Fibroblast of lung (primary cell): ENCODE data around the gene TANGO6. TPM values are rescaled to one million over a fixed set of nuclear protein-coding genes. Genes with fewer than 3 reads are reported as not detected.

Experiments used
- DNase-seq, 2 donors: peaks; one replicate each; pipeline versions ENCODE4 v3.0.0 to v3.0.0-alpha.2; 2010; ENCODE audit warnings: low read depth in 2 of 2
- H2AFZ ChIP-seq: 2 replicates; pipeline ENCODE4 v1.5.1; 2012; ENCODE audit warnings: low read length, control low read depth, inconsistent platforms
- H3K27ac ChIP-seq: 2 replicates; pipeline ENCODE4 v1.5.1; 2011; ENCODE audit warnings: low read length, control low read depth; ENCODE audit not compliant: insufficient read depth
- H3K27me3 ChIP-seq: 2 replicates; pipeline ENCODE4 v1.5.1; 2011; ENCODE audit warnings: mild to moderate bottlenecking, low read length; ENCODE audit not compliant: control insufficient read depth, insufficient read depth
- H3K36me3 ChIP-seq: 2 replicates; pipeline ENCODE4 v1.5.1; 2011; ENCODE audit warnings: low read length; ENCODE audit not compliant: control insufficient read depth, insufficient read depth
- H3K4me1 ChIP-seq: 2 replicates; pipeline ENCODE4 v1.5.1; 2011; ENCODE audit warnings: low read length; ENCODE audit not compliant: control insufficient read depth, insufficient read depth; ENCODE audit errors: extremely low read depth
- H3K4me2 ChIP-seq: 2 replicates; pipeline ENCODE4 v1.5.1; 2011; ENCODE audit warnings: low read length, control low read depth; ENCODE audit not compliant: insufficient read depth; ENCODE audit errors: extremely low read depth
- H3K4me3 ChIP-seq, 4 experiments: fragments of 200-600 bp in 1 of 4; sonication (generic) in 1 of 4; replicated peaks in 1 of 4; 2 replicates each; pipeline ENCODE4 v1.5.1; 2011 to 2016; ENCODE audit warnings: low read length in 4 of 4, low read depth in 3 of 4, mild to moderate bottlenecking in 3 of 4, control low read depth in 2 of 4, inconsistent platforms in 1 of 4, mixed read lengths in 1 of 4; ENCODE audit not compliant: insufficient read depth in 1 of 4; ENCODE audit errors: control extremely low read depth in 1 of 4
- H3K79me2 ChIP-seq: 2 replicates; pipeline ENCODE4 v1.5.1; 2012; ENCODE audit warnings: mild to moderate bottlenecking, low read length, inconsistent platforms; ENCODE audit not compliant: control insufficient read depth, insufficient read depth
- H3K9ac ChIP-seq: 2 replicates; pipeline ENCODE4 v1.5.1; 2011; ENCODE audit warnings: mild to moderate bottlenecking, low read length, control low read depth; ENCODE audit not compliant: insufficient read depth
- H3K9me3 ChIP-seq: 2 replicates; pipeline ENCODE4 v1.5.1; 2012; ENCODE audit warnings: low read depth, low read length; ENCODE audit not compliant: control insufficient read depth, insufficient read depth
- H4K20me1 ChIP-seq: 2 replicates; pipeline ENCODE4 v1.5.1; 2011; ENCODE audit warnings: low read length; ENCODE audit not compliant: control insufficient read depth, insufficient read depth; ENCODE audit errors: extremely low read depth
- CTCF ChIP-seq, 2 donors: IDR thresholded peaks in 1 of 2; conservative IDR thresholded peaks in 1 of 2; 1 replicate in 1 of 2; 2 replicates in 1 of 2; pipeline ENCODE4 v1.5.1; 2011 to 2012; ENCODE audit warnings: low read length in 2 of 2, control low read depth in 1 of 2, inconsistent platforms in 1 of 2, low read depth in 1 of 2, mild to moderate bottlenecking in 1 of 2
- EZH2 ChIP-seq: IDR thresholded peaks from 2 replicates; pipeline ENCODE4 v1.5.1; 2012; ENCODE audit warnings: low read length, control low read depth, mild to moderate bottlenecking; ENCODE audit errors: missing control alignments
- polyA plus RNA-seq, 2 donors: library from polyadenylated mRNA; depleted of rRNA in 1 of 2; stranded (reverse) in 1 of 2; unstranded in 1 of 2; fragments of >200 nt; gene quantifications; 2 replicates each; pipeline ENCODE4 v1.2.1, GENCODE V29; 2011 to 2012; ENCODE audit warnings: missing spikeins in 1 of 2
- total RNA-seq: library from RNA; depleted of rRNA; stranded (reverse); fragments of >200 nt; gene quantifications from 2 replicates; pipeline ENCODE4 v1.2.1, GENCODE V29; 2014

Gene TANGO6
- total and polyA plus RNA-seq, 2 donors (not counting 1 experiment from before 2014, with no cell fraction given): 6.5 to 29.9 TPM

DNA sequence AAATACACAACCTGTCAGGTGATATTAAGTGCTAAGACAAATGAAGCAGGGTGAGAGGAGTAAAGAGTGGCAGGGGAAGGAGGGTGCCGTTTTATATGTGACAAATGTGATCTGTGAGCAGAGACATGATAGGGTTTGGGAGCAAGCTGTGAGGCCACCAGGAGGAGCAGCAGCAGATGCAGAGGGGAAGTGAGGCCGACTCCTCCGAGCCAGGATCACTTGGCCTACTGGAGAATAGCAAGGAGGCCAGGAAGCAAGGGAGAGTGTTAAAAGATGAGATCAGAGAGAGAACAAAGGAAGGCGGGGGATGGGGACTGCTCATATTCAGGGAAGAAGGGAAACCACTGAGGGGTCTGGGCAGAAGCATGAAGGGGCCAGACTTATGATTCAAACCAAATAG is 129.4 kb downstream of the TANGO6 start:
- Histone ChIP-seq H3K4me2 (no peak overlapping the region), H2AFZ (no peak overlapping the region)
- TF ChIP-seq EZH2 (no peak), CTCF (conservative IDR thresholded peaks at IDR 0.05 in 1 of 2, IDR thresholded peaks at IDR 0.05 in 1 of 2; ENCODE audit: low read depth in 1 of 2, low read length in 2 of 2) (peak in 1 of 2 donors; percentile 50)

DNA sequence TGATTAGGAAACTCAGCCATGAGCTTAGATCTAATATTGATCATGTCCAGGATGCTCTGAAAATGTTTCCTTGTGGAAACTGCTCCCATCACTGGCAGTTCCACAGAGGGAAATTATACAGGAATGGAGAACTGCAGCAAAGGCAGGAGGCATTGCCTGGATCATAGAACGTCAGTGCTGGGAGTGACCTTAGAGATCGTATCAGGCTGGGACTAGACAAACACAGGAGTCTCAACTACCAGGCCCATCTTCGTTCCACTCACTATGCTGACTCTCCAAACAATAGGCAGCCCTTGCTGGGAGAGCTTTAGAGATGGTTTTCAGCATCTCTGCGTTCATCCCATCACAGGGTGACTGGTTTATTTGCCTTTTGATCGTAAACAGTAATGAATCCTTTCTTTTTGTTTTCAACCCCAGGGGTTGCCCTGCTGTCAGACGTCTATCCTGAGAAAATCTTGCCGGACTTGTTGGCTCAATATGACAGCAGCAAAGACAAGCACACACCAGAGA is 130.3 kb downstream of the TANGO6 start:
- no peaks in the 10 kb centered on the region for H3K79me2 ChIP-seq
- no peaks in the 10 kb centered on the region for H3K27me3 ChIP-seq
- H3K4me2 ChIP-seq: no peak overlapping the region
- no peak overlapping the region for H3K27ac ChIP-seq
- DNase-seq: no peak
- H4K20me1 ChIP-seq: no peaks in the 10 kb centered on the region
- no peak overlapping the region for H2AFZ ChIP-seq
- TF ChIP-seq CTCF (conservative IDR thresholded peaks at IDR 0.05 in 1 of 2, IDR thresholded peaks at IDR 0.05 in 1 of 2; ENCODE audit: low read depth in 1 of 2, low read length in 2 of 2) (no peak), EZH2 (no peak)
- H3K4me1 ChIP-seq: no peaks in the 10 kb centered on the region
- H3K9ac ChIP-seq: no peak overlapping the region
- no peaks in the 10 kb centered on the region for H3K9me3 ChIP-seq
- H3K4me3 ChIP-seq: no peak overlapping the region
- H3K36me3 ChIP-seq: no peaks in the 10 kb centered on the region

More for the DNA sequence above, 129.4 kb downstream of the TANGO6 start:
- peak; percentile 50 to 78 for DNase-seq
- no peaks in the 10 kb centered on the region for H3K79me2 ChIP-seq
- H3K9ac ChIP-seq: no peak overlapping the region
- no peaks in the 10 kb centered on the region for H3K9me3 ChIP-seq
- no peaks in the 10 kb centered on the region for H3K36me3 ChIP-seq
- no peaks in the 10 kb centered on the region for H3K27me3 ChIP-seq
- no peak overlapping the region for H3K4me3 ChIP-seq
- no peaks in the 10 kb centered on the region for H3K4me1 ChIP-seq
- no peaks in the 10 kb centered on the region for H4K20me1 ChIP-seq
- no peak overlapping the region for H3K27ac ChIP-seq

DNA sequence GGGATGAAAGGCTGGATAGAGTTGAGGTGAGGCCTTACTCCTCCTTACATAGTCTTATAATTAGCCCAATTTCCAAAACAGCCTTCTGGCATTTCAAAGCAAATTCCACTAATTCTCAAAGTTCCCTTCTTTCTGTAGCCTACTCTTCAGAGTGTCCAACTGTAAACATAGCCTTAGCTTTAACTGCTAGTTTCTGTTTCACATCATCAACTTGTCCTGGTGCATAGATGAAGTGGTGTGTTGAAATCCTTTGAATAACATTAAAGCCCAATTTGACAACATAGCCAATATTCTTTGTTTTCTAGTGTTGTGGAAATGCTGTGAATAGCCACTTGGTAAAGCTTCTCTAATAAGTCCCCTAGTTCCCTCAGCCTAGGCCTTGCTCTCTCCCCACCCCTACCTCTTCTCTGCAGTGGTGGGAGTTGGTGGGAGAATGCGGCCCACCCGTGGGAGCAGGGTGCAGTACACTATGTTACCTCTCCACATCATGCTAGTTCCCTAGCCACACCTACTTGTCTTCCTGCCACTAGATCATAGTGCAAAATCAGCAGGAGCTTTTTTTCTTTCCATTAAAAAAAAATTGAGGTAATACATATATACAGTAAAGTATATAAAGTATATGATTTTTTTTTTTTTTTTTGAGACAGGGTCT is 135.1 kb downstream of the TANGO6 start:
- no peak overlapping the region for H3K9ac ChIP-seq
- no peak overlapping the region for H2AFZ ChIP-seq
- H3K79me2 ChIP-seq: no peaks in the 10 kb centered on the region
- H3K36me3 ChIP-seq: no peaks in the 10 kb centered on the region
- DNase-seq: no peak
- no peaks in the 10 kb centered on the region for H3K4me1 ChIP-seq
- no peak for TF ChIP-seq EZH2
- TF ChIP-seq CTCF (conservative IDR thresholded peaks at IDR 0.05 in 1 of 2, IDR thresholded peaks at IDR 0.05 in 1 of 2; ENCODE audit: low read depth in 1 of 2, low read length in 2 of 2): no peak
- no peak overlapping the region for H3K27ac ChIP-seq
- no peaks in the 10 kb centered on the region for H3K27me3 ChIP-seq
- no peak overlapping the region for H3K4me3 ChIP-seq
- no peaks in the 10 kb centered on the region for H4K20me1 ChIP-seq
- H3K4me2 ChIP-seq: no peak overlapping the region
- H3K9me3 ChIP-seq: no peaks in the 10 kb centered on the region
